Gastrocnemius medialis (tissue), 4 donors: ENCODE results near the gene MED25. TPM values are rescaled to one million over a fixed set of nuclear protein-coding genes. Genes with fewer than 3 reads are reported as not detected.
A peak's percentile ranks its signal among the peaks of the same experiment; 100 is the strongest.

ENCODE experiments used
- ATAC-seq, 2 donors: fragments of 150-250 bp; one replicate each; pipeline ENCODE4 v1.9.1; 2016
- DNase-seq, 2 donors: peaks; one replicate each; pipeline ENCODE4 v3.0.0-alpha.2; 2019
- H3K27ac ChIP-seq, 4 donors: fragments of 200-600 bp; sonication (generic); 1 replicate in 1 of 4; 2 replicates in 3 of 4; pipeline ENCODE4 v1.5.1; 2016 to 2018; ENCODE audit warnings: mild to moderate bottlenecking in 2 of 4, moderate library complexity in 1 of 4
- H3K27me3 ChIP-seq, 3 donors: fragments of 200-600 bp; sonication (generic) in 2 of 3; 1 replicate in 1 of 3; 2 replicates in 2 of 3; pipeline versions ENCODE4 v1.5.1 to v1.6.0; 2016 to 2019; ENCODE audit warnings: mild to moderate bottlenecking in 1 of 3, moderate library complexity in 1 of 3
- H3K36me3 ChIP-seq, 2 donors: fragments of 200-600 bp; sonication (generic) in 1 of 2; one replicate each; pipeline ENCODE4 v1.5.1; 2017 to 2018
- H3K4me1 ChIP-seq, 2 donors: fragments of 200-600 bp; sonication (generic) in 1 of 2; one replicate each; pipeline ENCODE4 v1.5.1; 2016 to 2017; ENCODE audit warnings: mild to moderate bottlenecking in 2 of 2
- H3K4me3 ChIP-seq, 4 donors: fragments of 200-600 bp; sonication (generic) in 3 of 4; 1 replicate in 1 of 4; 2 replicates in 3 of 4; pipeline ENCODE4 v1.5.1; 2016 to 2019; ENCODE audit warnings: mild to moderate bottlenecking in 2 of 4
- H3K9me3 ChIP-seq, 3 donors: fragments of 200-600 bp; sonication (generic) in 2 of 3; 1 replicate in 1 of 3; 2 replicates in 2 of 3; pipeline ENCODE4 v1.5.1; 2016 to 2019
- POLR2A ChIP-seq, 2 donors: fragments of 450-650 bp; IDR thresholded peaks; one replicate each; pipeline ENCODE4 v1.6.1; 2017; ENCODE audit warnings: antibody characterized with exemption in 2 of 2, mild to moderate bottlenecking in 2 of 2, moderate library complexity in 2 of 2
- in situ Hi-C, 4 donors: fragments of 200-750 bp; cut with MboI; loops; one replicate each; pipeline versions ENCODE4 v1.15.0 to v1.8.0; 2017; ENCODE audit warnings: low sequenced_read_pairs in 4 of 4
- intact Hi-C: fragments of 100-400 bp; cut with DNase I; formaldehyde crosslinking; loops from one replicate; pipeline ENCODE4 v1.15.1; 2023; ENCODE audit warnings: low total_unique reads
- total RNA-seq, 4 donors: library from RNA; depleted of rRNA; stranded (reverse); fragments of >200 nt; gene quantifications; one replicate each; pipeline versions ENCODE4 v1.1.0 to v1.2.3, GENCODE V29; 2016
- TF ChIP-seq, protein P1 (sequence below), 5 experiments: fragments of 450-650 bp in 3 of 5; fragments of 200-600 bp in 2 of 5; sonication (generic) in 2 of 5; IDR thresholded peaks in 4 of 5; conservative IDR thresholded peaks in 1 of 5; 1 replicate in 4 of 5; 2 replicates in 1 of 5; pipeline ENCODE4 v1.5.1; 2016 to 2019; ENCODE audit warnings: antibody characterized with exemption in 5 of 5, mild to moderate bottlenecking in 3 of 5, moderate library complexity in 3 of 5

The MED25 gene
- total RNA-seq: 100 to 1,000 TPM in 1 of 4 donors, 10 to 100 TPM in 3; 46.6 to 105 (median 78.7) TPM

DNA sequence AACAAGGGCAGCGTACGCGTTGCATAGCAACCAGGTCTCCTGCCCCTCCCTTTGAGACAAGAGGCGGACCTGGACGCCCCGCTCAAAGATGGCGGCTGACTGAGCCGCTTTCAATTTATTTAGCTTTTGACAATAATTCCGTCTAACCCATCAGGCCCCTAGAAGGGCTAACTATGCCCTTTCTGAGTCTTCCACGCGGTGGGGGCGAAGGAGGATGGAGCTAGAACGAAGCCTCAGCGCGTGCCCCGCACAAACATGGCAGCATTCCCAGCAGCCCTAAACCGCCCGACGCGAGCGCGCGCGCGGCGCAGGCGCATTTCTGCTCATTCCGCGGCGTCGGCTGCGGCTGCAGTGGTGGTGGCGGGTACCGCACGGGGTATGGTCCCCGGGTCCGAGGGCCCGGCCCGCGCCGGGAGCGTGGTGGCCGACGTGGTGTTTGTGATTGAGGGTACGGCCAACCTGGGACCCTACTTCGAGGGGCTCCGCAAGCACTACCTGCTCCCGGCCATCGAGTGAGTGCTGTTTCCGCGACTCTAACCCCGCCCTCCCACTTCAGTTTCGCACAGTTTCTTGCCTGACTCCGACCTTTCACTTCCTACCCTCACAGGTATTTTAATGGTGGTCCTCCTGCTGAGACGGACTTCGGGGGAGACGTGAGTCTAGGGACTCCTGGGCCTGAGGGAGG, at the start of gene MED25:
Gene MED25, plus strand, starts transcription at position 326 of the 685 bp plus-strand sequence. Its CDS starts 53 bp downstream, at position 379.
- TF ChIP-seq, protein P1, sequence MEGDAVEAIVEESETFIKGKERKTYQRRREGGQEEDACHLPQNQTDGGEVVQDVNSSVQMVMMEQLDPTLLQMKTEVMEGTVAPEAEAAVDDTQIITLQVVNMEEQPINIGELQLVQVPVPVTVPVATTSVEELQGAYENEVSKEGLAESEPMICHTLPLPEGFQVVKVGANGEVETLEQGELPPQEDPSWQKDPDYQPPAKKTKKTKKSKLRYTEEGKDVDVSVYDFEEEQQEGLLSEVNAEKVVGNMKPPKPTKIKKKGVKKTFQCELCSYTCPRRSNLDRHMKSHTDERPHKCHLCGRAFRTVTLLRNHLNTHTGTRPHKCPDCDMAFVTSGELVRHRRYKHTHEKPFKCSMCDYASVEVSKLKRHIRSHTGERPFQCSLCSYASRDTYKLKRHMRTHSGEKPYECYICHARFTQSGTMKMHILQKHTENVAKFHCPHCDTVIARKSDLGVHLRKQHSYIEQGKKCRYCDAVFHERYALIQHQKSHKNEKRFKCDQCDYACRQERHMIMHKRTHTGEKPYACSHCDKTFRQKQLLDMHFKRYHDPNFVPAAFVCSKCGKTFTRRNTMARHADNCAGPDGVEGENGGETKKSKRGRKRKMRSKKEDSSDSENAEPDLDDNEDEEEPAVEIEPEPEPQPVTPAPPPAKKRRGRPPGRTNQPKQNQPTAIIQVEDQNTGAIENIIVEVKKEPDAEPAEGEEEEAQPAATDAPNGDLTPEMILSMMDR (IDR thresholded peaks at IDR 0.05 in 4 of 5, conservative IDR thresholded peaks at IDR 0.05 in 1 of 5): peak in 3 of 5 experiments; percentile 35 to 65 (median 54)
- TF ChIP-seq POLR2A (IDR thresholded peaks at IDR 0.05): peak; percentile 90 to 97
- Histone ChIP-seq H3K4me1 (peaks cover 17 to 23% of the 10 kb centered on the region in 2 donors), H3K27me3 (no peaks in the 10 kb centered on the region), H3K4me3 (peak within 1 kb of the TSS; percentile 78 to 96 (median 86)), H3K36me3 (peaks cover 0 to 17% of the 10 kb centered on the region in 2 donors), H3K27ac (peak within 1 kb of the TSS; percentile 94 to 99 (median 97)), H3K9me3 (no peaks in the 10 kb centered on the region)
- in situ Hi-C loops: loop anchor here in 2 of 4 donors (10.0 kb wide), 1 partner anchor 57 kb away; the partner anchor contains the start of genes AKT1S1 (in 2 of the 2) and TBC1D17 (in 2 of the 2)
- peak; percentile 73 to 83 for DNase-seq
- peak; percentile 71 to 72 for ATAC-seq
- intact Hi-C loops: loop anchor here (1.0 to 10.0 kb wide), 3 partner anchors 32 to 823 kb away; partner anchors contain the start of genes AKT1S1, GYS1, RUVBL2 and TBC1D17

DNA sequence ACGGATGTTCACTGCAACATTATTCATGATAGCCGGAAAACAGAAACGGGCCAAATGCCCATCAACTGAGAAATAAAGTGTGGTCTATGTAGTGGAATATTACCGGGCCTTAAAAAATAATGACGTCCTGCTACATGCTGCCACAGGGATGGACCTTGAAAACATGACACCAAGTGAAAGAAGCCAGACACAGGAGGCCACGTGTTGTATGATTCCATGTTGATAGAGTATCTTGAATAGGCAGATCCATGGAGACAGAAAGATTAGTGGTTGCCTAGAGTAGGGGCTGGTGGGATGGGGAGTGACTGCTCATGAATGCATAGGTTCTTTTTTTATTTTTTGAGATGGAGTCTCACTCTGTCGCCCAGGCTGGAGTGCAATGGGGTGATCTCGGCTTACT, 47.6 kb upstream of the MED25 start:
- in situ Hi-C loops: no loop called here
- Histone ChIP-seq H3K9me3 (no peaks in the 10 kb centered on the region), H3K27ac (no peak overlapping the region), H3K36me3 (no peaks in the 10 kb centered on the region), H3K4me3 (no peak overlapping the region), H3K4me1 (peaks cover 16 to 21% of the 10 kb centered on the region in 2 donors), H3K27me3 (no peaks in the 10 kb centered on the region)
- intact Hi-C loops: no loop called here
- TF ChIP-seq, protein P1 (IDR thresholded peaks at IDR 0.05 in 4 of 5, conservative IDR thresholded peaks at IDR 0.05 in 1 of 5): no peak
- TF ChIP-seq POLR2A (IDR thresholded peaks at IDR 0.05): no peak
- ATAC-seq: no peak
- DNase-seq: no peak

DNA sequence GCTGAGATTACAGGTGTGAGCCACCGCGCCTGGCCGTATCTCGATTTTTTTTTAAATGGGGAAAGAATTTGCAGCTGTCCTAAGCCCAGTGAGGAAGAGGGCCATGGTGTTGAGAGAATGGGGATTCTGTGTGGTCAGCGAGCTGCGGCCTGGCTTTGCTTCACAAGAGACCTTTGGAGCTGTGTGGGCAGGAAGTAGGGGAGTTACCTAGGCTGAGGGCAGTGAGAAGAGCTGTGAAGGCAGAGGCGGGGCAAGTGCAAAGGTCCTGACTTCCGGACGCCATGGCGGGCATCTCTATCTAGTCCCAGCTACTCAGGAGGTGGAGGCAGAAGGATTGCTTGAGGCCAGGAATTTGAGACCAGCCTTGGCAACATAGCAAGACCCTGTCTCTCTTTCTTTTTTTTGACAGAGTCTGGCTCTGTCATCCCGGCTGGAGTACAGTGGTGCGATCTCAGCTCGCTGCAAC, 46.4 kb upstream of the MED25 start:
- no peak overlapping the region for H3K4me3 ChIP-seq
- intact Hi-C loops: no loop called here
- no peak overlapping the region for H3K27ac ChIP-seq
- H3K27me3 ChIP-seq: no peaks in the 10 kb centered on the region
- no peak for TF ChIP-seq POLR2A (IDR thresholded peaks at IDR 0.05)
- TF ChIP-seq, protein P1 (IDR thresholded peaks at IDR 0.05 in 4 of 5, conservative IDR thresholded peaks at IDR 0.05 in 1 of 5): no peak
- no peak for ATAC-seq
- no peaks in the 10 kb centered on the region for H3K9me3 ChIP-seq
- H3K4me1 ChIP-seq: peaks cover 11 to 15% of the 10 kb centered on the region in 2 donors
- in situ Hi-C loops: no loop called here
- no peaks in the 10 kb centered on the region for H3K36me3 ChIP-seq
- no peak for DNase-seq

DNA sequence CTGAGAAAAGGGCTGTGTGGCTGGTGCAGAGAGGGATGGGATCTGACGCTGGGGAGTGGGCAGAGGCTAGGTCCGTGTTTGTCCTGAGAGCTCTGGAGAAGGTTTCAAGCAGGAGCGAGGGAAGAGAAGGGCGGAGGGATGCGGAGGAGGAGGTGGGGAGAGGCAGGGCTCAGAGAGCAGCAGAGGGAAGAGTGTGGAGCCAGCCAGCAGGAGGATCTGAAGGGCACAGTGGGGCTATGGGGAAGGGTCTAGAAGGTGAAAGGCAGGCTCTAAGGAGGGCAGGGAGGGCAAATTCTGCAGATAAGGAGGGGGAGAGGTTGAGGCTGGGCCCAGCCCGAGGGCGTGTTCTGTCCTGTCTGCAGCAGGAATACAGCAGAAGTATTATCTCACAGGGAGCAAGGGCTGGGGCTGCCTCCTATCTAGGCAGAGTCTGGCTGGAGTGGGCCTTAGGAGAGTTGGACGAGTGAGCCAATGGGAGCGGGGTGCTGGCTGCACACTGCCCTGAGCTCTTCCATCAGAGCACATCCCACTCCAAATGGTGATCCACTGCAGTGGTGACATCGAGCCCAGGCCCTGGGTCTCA, 45.1 kb upstream of the MED25 start:
- no peaks in the 10 kb centered on the region for H3K36me3 ChIP-seq
- intact Hi-C loops (no loop called here), in situ Hi-C loops (no loop called here)
- H3K4me3 ChIP-seq: no peak overlapping the region
- H3K27ac ChIP-seq: no peak overlapping the region
- no peaks in the 10 kb centered on the region for H3K27me3 ChIP-seq
- no peaks in the 10 kb centered on the region for H3K9me3 ChIP-seq
- TF ChIP-seq POLR2A (IDR thresholded peaks at IDR 0.05): no peak
- TF ChIP-seq, protein P1 (IDR thresholded peaks at IDR 0.05 in 4 of 5, conservative IDR thresholded peaks at IDR 0.05 in 1 of 5): no peak
- peaks cover 6 to 10% of the 10 kb centered on the region in 2 donors for H3K4me1 ChIP-seq
- DNase-seq (no peak), ATAC-seq (no peak)
